H1 (cell line): ENCODE data around the gene FUBP3. TPM values are rescaled to one million over a fixed set of nuclear protein-coding genes. Genes with fewer than 3 reads are reported as not detected.

ENCODE experiments used
- CTCF ChIA-PET: fragments of 300-600 bp; sonication (Branson Sonifier 250); formaldehyde crosslinking; loops from one replicate; lab custom pipeline; 2021; ENCODE audit not compliant: partially characterized antibody; lab: Charles Lee
- POLR2A ChIA-PET: fragments of 300-600 bp; sonication (Branson Sonifier 250); formaldehyde crosslinking; loops from one replicate; lab custom pipeline; 2021; ENCODE audit warnings: inconsistent platforms; ENCODE audit not compliant: partially characterized antibody; lab: Charles Lee
- DNase-seq, 2 experiments: peaks; one replicate each; pipeline versions ENCODE4 v3.0.0 to v3.0.0-alpha.2; 2010 to 2022; ENCODE audit warnings: low spot score in 2 of 2, low read depth in 1 of 2, mixed read lengths in 1 of 2
- FAIRE-seq: peaks from 2 replicates; lab custom pipeline; 2011; peaks lifted over from hg19 to GRCh38; lab: Jason Lieb, UNC
- H2AFZ ChIP-seq: 2 replicates; pipeline ENCODE4 v1.8.1; 2012; ENCODE audit warnings: low read length, inconsistent platforms
- H2AK5ac ChIP-seq: 2 replicates; pipeline ENCODE4 v1.6.1; 2013; ENCODE audit warnings: low read depth, low read length
- H2BK120ac ChIP-seq: replicated peaks from 2 replicates; pipeline ENCODE3; 2013; ENCODE audit warnings: low read depth, low read length, inconsistent platforms
- H2BK12ac ChIP-seq: 2 replicates; pipeline ENCODE4 v1.6.1; 2013; ENCODE audit warnings: low read depth, low read length
- H2BK15ac ChIP-seq: 2 replicates; pipeline ENCODE4 v1.6.1; 2013; ENCODE audit warnings: low read length
- H2BK20ac ChIP-seq: 2 replicates; pipeline ENCODE4 v1.6.1; 2013; ENCODE audit warnings: low read length
- H2BK5ac ChIP-seq: 2 replicates; pipeline ENCODE4 v1.6.1; 2013; ENCODE audit warnings: low read depth, low read length
- H3K14ac ChIP-seq: 2 replicates; pipeline ENCODE4 v1.6.1; 2013; ENCODE audit warnings: inconsistent platforms; ENCODE audit not compliant: insufficient read length
- H3K18ac ChIP-seq: 2 replicates; pipeline ENCODE4 v1.6.1; 2013; ENCODE audit warnings: low read length; ENCODE audit errors: extremely low read depth
- H3K23ac ChIP-seq: 2 replicates; pipeline ENCODE4 v1.6.1; 2013; ENCODE audit warnings: inconsistent platforms; ENCODE audit not compliant: insufficient read length
- H3K23me2 ChIP-seq: 2 replicates; pipeline ENCODE4 v1.6.1; 2013; ENCODE audit warnings: low read depth, low read length
- H3K27ac ChIP-seq: 2 replicates; pipeline ENCODE4 v1.6.1; 2011; ENCODE audit warnings: low read depth, low read length, inconsistent platforms
- H3K27me3 ChIP-seq, 4 experiments: replicated peaks in 1 of 4; 1 replicate in 1 of 4; 2 replicates in 3 of 4; pipeline versions ENCODE4 v1.6.1 to v1.8.1; 2011 to 2013; ENCODE audit warnings: low read length in 3 of 4, mild to moderate bottlenecking in 3 of 4, inconsistent platforms in 2 of 4, mixed read lengths in 2 of 4, moderate library complexity in 1 of 4; ENCODE audit not compliant: control insufficient read depth in 3 of 4, insufficient read depth in 3 of 4; ENCODE audit errors: extremely low read depth in 1 of 4
- H3K36me3 ChIP-seq, 4 experiments: 2 replicates each; pipeline versions ENCODE4 v1.6.1 to v1.8.1; 2011 to 2013; ENCODE audit warnings: mild to moderate bottlenecking in 4 of 4, low read length in 3 of 4, moderate library complexity in 2 of 4, control low read depth in 1 of 4, inconsistent platforms in 1 of 4; ENCODE audit not compliant: insufficient read depth in 4 of 4, control insufficient read depth in 2 of 4
- H3K4ac ChIP-seq: replicated peaks from 2 replicates; pipeline ENCODE3; 2013; ENCODE audit warnings: low read length, low read depth, mixed read lengths, inconsistent platforms; ENCODE audit not compliant: insufficient read length
- H3K4me1 ChIP-seq, 4 experiments: replicated peaks in 1 of 4; 1 replicate in 1 of 4; 2 replicates in 3 of 4; pipeline versions ENCODE4 v1.6.1 to v1.8.1; 2011 to 2013; ENCODE audit warnings: low read length in 3 of 4, inconsistent platforms in 2 of 4, mixed read lengths in 1 of 4; ENCODE audit not compliant: insufficient read depth in 4 of 4, control insufficient read depth in 3 of 4
- H3K4me2 ChIP-seq, 2 experiments: 2 replicates each; pipeline versions ENCODE4 v1.6.1 to v1.8.1; 2011 to 2013; ENCODE audit warnings: low read depth in 2 of 2, low read length in 2 of 2, control low read depth in 1 of 2, inconsistent platforms in 1 of 2, mild to moderate bottlenecking in 1 of 2; ENCODE audit not compliant: insufficient read depth in 1 of 2
- H3K4me3 ChIP-seq, 4 experiments: fragments of 200-600, 300-600 bp in 1 of 4; sonication (generic), shearing (Covaris generic), sonication (Bioruptor Twin) in 1 of 4; 2 replicates each; pipeline versions ENCODE4 v1.5.1 to v1.8.1; 2011 to 2016; ENCODE audit warnings: low read length in 4 of 4, low read depth in 3 of 4, control low read depth in 2 of 4, inconsistent platforms in 2 of 4, mild to moderate bottlenecking in 2 of 4, mixed read lengths in 1 of 4, moderate library complexity in 1 of 4; ENCODE audit not compliant: insufficient read depth in 2 of 4; ENCODE audit errors: extremely low read depth in 1 of 4
- H3K56ac ChIP-seq: replicated peaks from 2 replicates; pipeline ENCODE3; 2013; ENCODE audit warnings: low read depth, mild to moderate bottlenecking, mixed read lengths, low read length, inconsistent platforms; ENCODE audit not compliant: insufficient read length
- H3K79me1 ChIP-seq: 2 replicates; pipeline ENCODE4 v1.6.1; 2013; ENCODE audit warnings: low read depth, low read length, control low read depth
- H3K79me2 ChIP-seq, 2 experiments: 2 replicates each; pipeline versions ENCODE4 v1.6.1 to v1.8.1; 2012 to 2013; ENCODE audit warnings: low read length in 2 of 2, mild to moderate bottlenecking in 2 of 2, inconsistent platforms in 1 of 2; ENCODE audit not compliant: insufficient read depth in 2 of 2, control insufficient read depth in 1 of 2
- H3K9ac ChIP-seq, 4 experiments: replicated peaks in 1 of 4; 1 replicate in 1 of 4; 2 replicates in 3 of 4; pipeline versions ENCODE4 v1.6.1 to v1.8.1; 2011 to 2013; ENCODE audit warnings: low read depth in 3 of 4, low read length in 3 of 4, control low read depth in 2 of 4, mild to moderate bottlenecking in 2 of 4, moderate library complexity in 2 of 4, inconsistent platforms in 1 of 4; ENCODE audit errors: extremely low read depth in 1 of 4
- H3K9me3 ChIP-seq, 2 experiments: 2 replicates each; pipeline versions ENCODE4 v1.6.1 to v1.8.1; 2012 to 2013; ENCODE audit warnings: mild to moderate bottlenecking in 2 of 2, moderate library complexity in 2 of 2, control low read depth in 1 of 2, inconsistent platforms in 1 of 2, low read depth in 1 of 2, low read length in 1 of 2, mixed read lengths in 1 of 2; ENCODE audit not compliant: insufficient read depth in 2 of 2
- H4K20me1 ChIP-seq, 2 experiments: replicated peaks in 1 of 2; 2 replicates each; pipeline versions ENCODE3 to v1.8.1; 2011 to 2013; ENCODE audit warnings: inconsistent platforms in 2 of 2, low read length in 2 of 2, mild to moderate bottlenecking in 1 of 2; ENCODE audit not compliant: insufficient read depth in 2 of 2, control insufficient read depth in 1 of 2
- H4K5ac ChIP-seq: 2 replicates; pipeline ENCODE4 v1.6.1; 2013; ENCODE audit warnings: low read length, low read depth, mixed read lengths, inconsistent platforms; ENCODE audit not compliant: insufficient read length
- H4K8ac ChIP-seq: 2 replicates; pipeline ENCODE4 v1.8.0; 2013; ENCODE audit warnings: mild to moderate bottlenecking, moderate library complexity, low read length, inconsistent platforms; ENCODE audit not compliant: insufficient read depth; ENCODE audit errors: extremely low read depth
- H4K91ac ChIP-seq: replicated peaks from 2 replicates; pipeline ENCODE3; 2013; ENCODE audit warnings: low read length, mixed read lengths, inconsistent platforms; ENCODE audit not compliant: insufficient read length
- CHD1 ChIP-seq: IDR thresholded peaks from 2 replicates; pipeline ENCODE4 v1.6.1; 2012; ENCODE audit warnings: low read depth, low read length, improper control_type of control experiment
- SIN3A ChIP-seq, 2 experiments: IDR thresholded peaks in 1 of 2; conservative IDR thresholded peaks in 1 of 2; 2 replicates each; pipeline ENCODE4 v1.6.1; 2011 to 2012; ENCODE audit warnings: low read length in 2 of 2, improper control_type of control experiment in 1 of 2, low read depth in 1 of 2, mild to moderate bottlenecking in 1 of 2
- WGBS, 2 experiments: shearing (Covaris generic) in 1 of 2; methylation state at CpG; one replicate each; pipeline versions ENCODE4 v1.1.6 to v1.1.7; 2013 to 2015; ENCODE audit warnings: low lambda C conversion rate in 2 of 2, mixed read lengths in 2 of 2, inconsistent platforms in 1 of 2, low coverage in 1 of 2, missing lambda C conversion rate in 1 of 2; ENCODE audit not compliant: insufficient replicate concordance in 2 of 2, insufficient coverage in 1 of 2, insufficient read length in 1 of 2; ENCODE audit errors: extremely low coverage in 1 of 2, missing lambda C conversion rate in 1 of 2; 5-methylcytosine and 5-hydroxymethylcytosine counted together
- polyA plus RNA-seq, 7 experiments: library from polyadenylated mRNA; depleted of rRNA in 3 of 7; stranded (reverse) in 5 of 7; unstranded in 2 of 7; fragments of >200 nt in 5 of 7; fragments of 200-250 nt in 2 of 7; gene quantifications; 1 replicate in 5 of 7; 2 replicates in 1 of 7; 4 replicates in 1 of 7; pipeline versions ENCODE4 v1.2.1 to v1.2.3, GENCODE V29; 2011 to 2013; ENCODE audit warnings: missing spikeins in 2 of 7, mixed read lengths in 2 of 7
- total RNA-seq: library from RNA; stranded (reverse); fragmentation: NEBNext Ultra II Directional; extraction: Animal tissue kit (Norgen Biotek cat#: 25700); gene quantifications from 2 replicates; pipeline ENCODE4 v1.2.1, GENCODE V29; 2021

Gene FUBP3
- total and polyA plus RNA-seq, 2 of the 8 experiments (the other 6 are each of a cell fraction or from before 2014, with no cell fraction given), result 23.7 to 76.4 TPM

DNA sequence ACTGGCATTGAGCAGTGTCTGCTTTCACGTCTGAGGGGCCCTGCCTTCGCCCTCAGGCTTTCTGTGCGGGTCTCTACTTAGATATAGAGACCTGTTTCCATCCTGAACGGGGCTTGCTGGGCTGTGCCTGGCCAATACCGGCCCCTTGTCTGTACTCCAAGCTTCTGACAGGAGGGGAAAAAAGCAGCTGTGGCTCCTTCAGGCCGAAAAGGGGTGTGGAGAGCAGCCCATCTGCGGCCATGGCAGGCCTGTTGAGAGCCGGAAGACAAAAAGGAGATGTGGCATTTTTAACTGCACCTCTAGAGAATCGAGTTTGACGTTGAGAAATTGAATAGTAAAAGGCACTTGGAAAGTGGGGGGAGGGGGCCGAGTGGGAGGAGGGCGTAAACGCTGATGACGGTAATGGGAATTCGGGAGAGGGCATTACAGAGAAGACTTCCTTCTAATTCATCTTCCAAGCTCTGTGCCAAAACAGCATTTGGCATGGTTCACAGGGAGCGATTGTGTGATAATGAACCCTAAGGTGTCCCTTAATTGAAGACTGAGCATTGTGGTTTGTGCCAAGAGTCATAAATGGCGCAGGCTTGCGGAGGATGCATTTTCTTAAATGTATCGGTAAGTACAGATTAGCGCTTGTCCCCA lies 59.9 kb downstream of the FUBP3 start:
- Histone ChIP-seq H2BK5ac (no peak overlapping the region), H3K4me2 (no peak overlapping the region), H3K23me2 (no peaks in the 10 kb centered on the region), H3K4ac (no peak overlapping the region), H3K27me3 (peaks cover 0 to 2% (median 0%) of the 10 kb centered on the region in 4 experiments; a peak in 1 of 7 replicates), H2BK120ac (no peak overlapping the region), H3K56ac (no peak overlapping the region), H4K20me1 (peaks cover 2 to 12% of the 10 kb centered on the region in 2 experiments), H3K9ac (no peak overlapping the region), H4K91ac (no peak overlapping the region), H2AFZ (no peak overlapping the region), H2BK20ac (no peak overlapping the region), H4K5ac (no peak overlapping the region), H3K14ac (no peak overlapping the region), H3K18ac (no peak overlapping the region), H3K23ac (no peak overlapping the region), H4K8ac (no peak overlapping the region), H3K9me3 (no peaks in the 10 kb centered on the region), H3K36me3 (peaks cover 7 to 32% (median 14%) of the 10 kb centered on the region in 4 experiments; a peak in 7 of 8 replicates), H3K4me3 (no peak overlapping the region), H3K4me1 (peaks cover 0 to 7% (median 4%) of the 10 kb centered on the region in 4 experiments; a peak in 6 of 7 replicates), H2BK15ac (no peak overlapping the region; the same call in 1 of the 2 replicates), H3K79me2 (no peaks in the 10 kb centered on the region), H3K27ac (no peak overlapping the region), H2BK12ac (no peak overlapping the region), H2AK5ac (no peak overlapping the region), H3K79me1 (no peaks in the 10 kb centered on the region)
- TF ChIP-seq SIN3A (conservative IDR thresholded peaks at IDR 0.05 in 1 of 2, IDR thresholded peaks at IDR 0.05 in 1 of 2; ENCODE audit: low read depth in 1 of 2, low read length in 2 of 2) (0 out of 4 replicates have a peak, but pooled peaks of 1 of the 2 experiments have one; percentile 44), CHD1 (no peak)
- ChIA-PET POLR2A (interaction anchor here (0.5 to 1.9 kb wide), 3 partner anchors 10 to 42 kb away, joined by 3 to 7 read pairs (median 4); no protein-coding TSS in a partner anchor), CTCF (interaction anchor here (0.8 to 1.9 kb wide), 5 partner anchors 9 to 45 kb away, joined by 3 to 5 read pairs (median 4); no protein-coding TSS in a partner anchor)
- 75% methylated on average over 20 of the region's 20 CpGs; no CpG with 5 or more reads in 1 of the 2 experiments for WGBS, 2 experiments
- DNase-seq (no peak), FAIRE-seq (no peak)
